ENCODE measurements around the gene PDCD2L. TPM values are rescaled to one million over a fixed set of nuclear protein-coding genes. Genes with fewer than 3 reads are reported as not detected.

PDCD2L gene, protein sequence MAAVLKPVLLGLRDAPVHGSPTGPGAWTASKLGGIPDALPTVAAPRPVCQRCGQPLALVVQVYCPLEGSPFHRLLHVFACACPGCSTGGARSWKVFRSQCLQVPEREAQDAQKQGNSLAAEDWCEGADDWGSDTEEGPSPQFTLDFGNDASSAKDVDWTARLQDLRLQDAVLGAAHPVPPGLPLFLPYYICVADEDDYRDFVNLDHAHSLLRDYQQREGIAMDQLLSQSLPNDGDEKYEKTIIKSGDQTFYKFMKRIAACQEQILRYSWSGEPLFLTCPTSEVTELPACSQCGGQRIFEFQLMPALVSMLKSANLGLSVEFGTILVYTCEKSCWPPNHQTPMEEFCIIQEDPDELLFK
- polyA plus RNA-seq (2012; ENCODE audit: insufficient read depth, insufficient read length, low read depth), result 48.0 TPM

DNA sequence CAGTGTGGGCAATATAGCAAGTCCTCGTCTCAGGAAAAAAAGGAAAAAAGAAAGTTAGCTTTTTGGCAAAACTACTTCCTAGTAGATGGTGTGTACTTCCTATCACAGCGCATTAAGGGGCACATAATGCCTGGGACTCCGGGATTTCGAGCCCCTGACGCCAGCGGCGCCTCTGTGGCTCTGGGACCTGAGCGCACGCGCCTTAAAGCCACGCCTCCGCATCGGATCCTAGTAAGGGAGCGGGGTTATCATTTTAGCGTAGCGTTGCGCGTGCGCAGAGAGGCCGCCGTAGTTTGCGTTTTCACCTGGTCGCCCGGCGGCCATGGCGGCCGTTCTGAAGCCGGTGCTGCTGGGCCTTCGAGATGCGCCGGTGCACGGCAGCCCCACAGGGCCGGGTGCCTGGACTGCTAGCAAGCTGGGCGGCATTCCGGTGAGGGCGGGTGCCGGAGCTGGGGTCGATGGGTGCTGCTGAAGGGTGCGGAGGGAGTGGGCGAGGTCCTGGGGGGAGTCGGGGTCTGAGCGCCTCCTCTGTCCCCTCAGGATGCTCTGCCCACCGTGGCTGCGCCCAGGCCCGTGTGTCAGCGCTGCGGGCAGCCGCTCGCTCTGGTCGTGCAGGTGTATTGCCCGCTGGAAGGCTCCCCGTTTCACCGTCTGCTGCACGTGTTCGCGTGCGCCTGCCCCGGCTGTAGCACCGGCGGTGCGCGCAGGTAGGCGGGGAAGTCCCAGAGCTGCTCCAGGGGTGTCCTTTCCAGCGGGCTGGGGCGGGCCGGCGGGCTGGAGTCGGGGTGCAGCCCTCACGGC, at the start of gene PDCD2L:
Gene PDCD2L (plus strand): TSS at position 291 of the 801 bp plus-strand sequence. CDS start 32 bp downstream, at position 323.
- Histone ChIP-seq H3K4me1 (no peaks in the 10 kb centered on the region), H3K27me3 (no peaks in the 10 kb centered on the region), H3K9me3 (no peaks in the 10 kb centered on the region), H3K4me3 (ENCODE audit: low read depth, low read length) (peak within 1 kb of the TSS; percentile 93), H3K36me3 (peaks cover 31% of the 10 kb centered on the region)
- DNase-seq, result peak; percentile 94
- TF ChIP-seq, protein P1, sequence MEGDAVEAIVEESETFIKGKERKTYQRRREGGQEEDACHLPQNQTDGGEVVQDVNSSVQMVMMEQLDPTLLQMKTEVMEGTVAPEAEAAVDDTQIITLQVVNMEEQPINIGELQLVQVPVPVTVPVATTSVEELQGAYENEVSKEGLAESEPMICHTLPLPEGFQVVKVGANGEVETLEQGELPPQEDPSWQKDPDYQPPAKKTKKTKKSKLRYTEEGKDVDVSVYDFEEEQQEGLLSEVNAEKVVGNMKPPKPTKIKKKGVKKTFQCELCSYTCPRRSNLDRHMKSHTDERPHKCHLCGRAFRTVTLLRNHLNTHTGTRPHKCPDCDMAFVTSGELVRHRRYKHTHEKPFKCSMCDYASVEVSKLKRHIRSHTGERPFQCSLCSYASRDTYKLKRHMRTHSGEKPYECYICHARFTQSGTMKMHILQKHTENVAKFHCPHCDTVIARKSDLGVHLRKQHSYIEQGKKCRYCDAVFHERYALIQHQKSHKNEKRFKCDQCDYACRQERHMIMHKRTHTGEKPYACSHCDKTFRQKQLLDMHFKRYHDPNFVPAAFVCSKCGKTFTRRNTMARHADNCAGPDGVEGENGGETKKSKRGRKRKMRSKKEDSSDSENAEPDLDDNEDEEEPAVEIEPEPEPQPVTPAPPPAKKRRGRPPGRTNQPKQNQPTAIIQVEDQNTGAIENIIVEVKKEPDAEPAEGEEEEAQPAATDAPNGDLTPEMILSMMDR (IDR thresholded peaks at IDR 0.05; ENCODE audit: low read depth, low read length), result no peak

DNA sequence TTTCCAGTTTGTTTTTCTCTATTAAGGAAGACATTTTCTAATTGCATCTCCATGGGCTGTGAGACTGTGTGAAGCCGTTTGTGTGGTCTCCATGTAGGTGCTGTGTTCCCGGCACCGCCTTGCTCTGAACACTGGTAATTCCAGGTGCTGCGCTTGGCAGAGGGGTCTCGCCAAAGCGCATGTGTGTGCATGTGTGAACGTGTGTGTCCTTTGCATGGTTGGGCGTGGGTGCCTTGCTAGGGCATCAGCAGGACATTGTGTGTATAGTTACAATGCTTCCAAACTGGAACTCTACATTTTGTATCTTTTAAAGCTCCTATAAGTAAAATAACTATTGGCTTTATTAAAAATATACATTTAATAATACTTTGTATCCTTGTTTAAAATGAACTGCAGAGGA, 49.0 kb upstream of the PDCD2L start:
- Histone ChIP-seq H3K4me1 (peaks cover 13% of the 10 kb centered on the region), H3K27me3 (no peaks in the 10 kb centered on the region), H3K36me3 (no peaks in the 10 kb centered on the region; the same call in 1 of the 2 replicates), H3K9me3 (no peaks in the 10 kb centered on the region), H3K4me3 (ENCODE audit: low read depth, low read length) (no peak overlapping the region)
- no peak for DNase-seq
- TF ChIP-seq, protein P1 (IDR thresholded peaks at IDR 0.05; ENCODE audit: low read depth, low read length), result no peak

DNA sequence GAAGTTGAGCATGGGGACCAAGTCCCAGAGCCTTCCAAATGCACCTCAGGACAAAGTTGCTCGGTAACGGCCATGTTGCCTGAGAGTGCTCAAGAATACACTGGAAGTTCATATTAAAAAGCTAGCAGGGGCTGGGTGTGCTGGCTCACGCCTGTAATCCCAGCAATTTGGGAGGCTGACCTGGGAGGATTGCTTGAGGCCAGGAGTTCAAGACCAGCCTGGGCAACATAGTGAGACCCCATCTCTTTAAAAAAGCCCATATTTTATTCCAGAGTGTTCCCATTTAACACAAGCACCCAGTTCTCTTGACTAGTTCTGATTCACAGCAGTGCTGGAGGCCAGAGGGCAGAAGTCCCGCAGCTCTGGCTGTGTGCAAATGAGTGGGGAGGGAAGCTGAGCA, 47.3 kb upstream of the PDCD2L start:
- Histone ChIP-seq H3K4me3 (ENCODE audit: low read depth, low read length) (no peak overlapping the region), H3K9me3 (no peaks in the 10 kb centered on the region), H3K4me1 (peaks cover 13% of the 10 kb centered on the region), H3K36me3 (no peaks in the 10 kb centered on the region; the same call in 1 of the 2 replicates), H3K27me3 (no peaks in the 10 kb centered on the region)
- TF ChIP-seq, protein P1 (IDR thresholded peaks at IDR 0.05; ENCODE audit: low read depth, low read length), result no peak
- no peak for DNase-seq

DNA sequence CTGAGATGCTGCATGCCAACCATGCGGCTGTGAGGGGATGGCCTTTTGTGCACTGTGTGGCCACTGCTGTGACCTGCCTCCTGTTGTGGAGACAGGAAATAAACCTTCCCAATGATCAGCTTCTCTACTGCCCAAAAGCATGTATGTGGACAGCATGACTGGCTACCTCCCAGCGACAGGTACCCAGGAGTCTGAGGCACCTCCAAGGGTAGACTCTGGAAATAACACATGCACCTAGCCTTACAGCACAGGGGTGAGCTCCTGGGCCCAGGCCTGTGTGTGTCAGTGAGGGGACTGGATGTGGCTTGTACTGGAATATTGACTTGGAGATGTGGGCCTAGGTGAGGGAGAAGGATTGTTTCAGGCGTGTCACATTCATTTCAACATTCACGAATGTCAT, 46.8 kb upstream of the PDCD2L start:
- TF ChIP-seq, protein P1 (IDR thresholded peaks at IDR 0.05; ENCODE audit: low read depth, low read length), result no peak
- Histone ChIP-seq H3K9me3 (no peaks in the 10 kb centered on the region), H3K36me3 (no peaks in the 10 kb centered on the region; the same call in 1 of the 2 replicates), H3K27me3 (no peaks in the 10 kb centered on the region), H3K4me1 (peaks cover 13% of the 10 kb centered on the region), H3K4me3 (ENCODE audit: low read depth, low read length) (no peak overlapping the region)
- DNase-seq, result no peak

DNA sequence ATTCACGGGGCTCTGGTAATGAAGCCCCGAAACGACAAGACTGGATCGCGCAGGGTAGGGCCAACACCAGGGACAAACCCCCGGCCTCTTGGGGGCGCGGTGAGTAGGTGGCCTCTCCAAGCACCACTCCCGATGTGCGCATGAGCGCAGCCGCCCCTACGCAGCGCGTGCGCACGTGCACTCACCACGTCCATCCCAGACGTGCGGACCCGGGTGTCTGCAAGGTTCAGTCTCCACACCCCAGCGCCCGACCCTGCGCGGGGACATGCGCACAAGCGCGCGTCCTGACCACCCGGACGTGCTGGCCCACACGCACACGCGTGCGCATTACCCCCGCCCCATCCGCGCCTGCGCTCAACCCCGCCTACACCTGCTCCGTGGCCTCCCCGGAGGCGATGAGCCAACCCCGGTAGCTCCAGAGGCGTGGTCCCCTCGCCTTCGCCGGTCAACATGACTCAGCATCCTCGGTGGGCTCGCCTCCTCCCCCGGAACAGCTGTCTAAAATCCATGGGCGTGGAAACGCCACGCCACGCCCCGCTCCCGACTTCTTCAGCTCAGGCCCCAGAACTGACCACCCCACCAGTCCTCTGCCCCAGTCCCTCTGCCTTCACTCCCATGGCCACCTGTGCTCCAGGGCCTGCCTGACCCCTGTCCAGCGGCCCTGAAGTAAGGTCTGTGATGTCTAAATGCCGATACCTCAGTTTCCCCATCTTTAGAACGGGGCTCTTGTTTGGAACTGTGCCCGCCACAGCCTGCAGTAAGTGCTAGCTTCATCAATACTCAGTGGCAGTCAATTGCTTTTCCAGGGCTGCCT, 44.9 kb upstream of the PDCD2L start:
- DNase-seq, result peak; percentile 99
- peak overlapping the region; percentile 55 for H3K4me3 ChIP-seq (ENCODE audit: low read depth, low read length)

More for the DNA sequence above, 44.9 kb upstream of the PDCD2L start:
- Histone ChIP-seq H3K36me3 (no peaks in the 10 kb centered on the region), H3K9me3 (no peaks in the 10 kb centered on the region), H3K27me3 (no peaks in the 10 kb centered on the region), H3K4me1 (peaks cover 13% of the 10 kb centered on the region)
- TF ChIP-seq, protein P1 (IDR thresholded peaks at IDR 0.05; ENCODE audit: low read depth, low read length), result peak; percentile 71
